Activated CD4-positive, alpha-beta memory T cell treated with anti-CD3 and anti-CD28 coated beads for 36 hours (primary cell): ENCODE data around the gene HTATSF1. TPM values are rescaled to one million over a fixed set of nuclear protein-coding genes. Genes with fewer than 3 reads are reported as not detected.

Experiments
- CTCF ChIA-PET: fragments of 350-600 bp; sonication (Branson Sonifier 250); formaldehyde crosslinking; loops from one replicate; lab custom pipeline; 2021; ENCODE audit warnings: antibody characterized with exemption, inconsistent platforms; lab: Charles Lee
- POLR2A ChIA-PET: fragments of 350-600 bp; sonication (Branson Sonifier 250); formaldehyde crosslinking; loops from one replicate; lab custom pipeline; 2021; ENCODE audit warnings: antibody characterized with exemption; lab: Charles Lee
- DNase-seq: peaks from one replicate; pipeline ENCODE4 v3.0.0-alpha.2; 2020
- H3K27ac Mint-ChIP-seq: one replicate; pipeline ENCODE4 v1.8.0; 2021; ENCODE audit warnings: mixed read lengths
- H3K27me3 Mint-ChIP-seq: one replicate; pipeline ENCODE4 v1.8.0; 2021; ENCODE audit warnings: mixed read lengths
- H3K36me3 Mint-ChIP-seq: one replicate; pipeline ENCODE4 v1.8.0; 2021; ENCODE audit warnings: mixed read lengths
- H3K4me1 Mint-ChIP-seq: one replicate; pipeline ENCODE4 v1.8.0; 2021; ENCODE audit warnings: low read depth, mixed read lengths
- H3K4me3 Mint-ChIP-seq: one replicate; pipeline ENCODE4 v1.8.0; 2021; ENCODE audit warnings: mild to moderate bottlenecking, mixed read lengths
- H3K9me3 Mint-ChIP-seq: one replicate; pipeline ENCODE4 v1.8.0; 2021; ENCODE audit warnings: mixed read lengths
- intact Hi-C: fragments of 100-400 bp; cut with micrococcal nuclease; formaldehyde crosslinking; loops from one replicate; pipeline ENCODE4 v1.15.1; 2023
- total RNA-seq, 2 experiments: library from RNA; stranded (reverse); gene quantifications; one replicate each; pipeline ENCODE4 v1.2.3, GENCODE V29; 2021

Gene HTATSF1
- total RNA-seq, 2 experiments from 2014 or later, result 49.4 to 53.4 TPM

GRCh38 chrX:136473663-136474062, 23.7 kb upstream of the HTATSF1 start:
- POLR2A ChIA-PET, result no interaction called here
- Mint-ChIP-seq H3K4me3 (no peak overlapping the region), H3K9me3 (no peaks in the 10 kb centered on the region), H3K36me3 (no peaks in the 10 kb centered on the region), H3K27ac (no peak overlapping the region), H3K27me3 (peaks cover 1% of the 10 kb centered on the region), H3K4me1 (no peaks in the 10 kb centered on the region)
- intact Hi-C loops, result no loop called here
- CTCF ChIA-PET, result no interaction called here
- no peak for DNase-seq

- POLR2A ChIA-PET, result no interaction called here
- Mint-ChIP-seq H3K4me1 (no peaks in the 10 kb centered on the region), H3K36me3 (no peaks in the 10 kb centered on the region), H3K27me3 (peaks cover 1% of the 10 kb centered on the region), H3K27ac (no peak overlapping the region), H3K9me3 (no peaks in the 10 kb centered on the region), H3K4me3 (no peak overlapping the region)
- DNase-seq, result no peak
- intact Hi-C loops, result no loop called here
- CTCF ChIA-PET, result no interaction called here
Measured at GRCh38 chrX:136475236-136475635, 22.2 kb upstream of the HTATSF1 start.

- no peaks in the 10 kb centered on the region for H3K36me3 Mint-ChIP-seq
- H3K4me1 Mint-ChIP-seq, result no peaks in the 10 kb centered on the region
- POLR2A ChIA-PET, result no interaction called here
- H3K4me3 Mint-ChIP-seq, result no peak overlapping the region
- peaks cover 1% of the 10 kb centered on the region for H3K27me3 Mint-ChIP-seq
- DNase-seq, result no peak
- intact Hi-C loops, result no loop called here
- CTCF ChIA-PET, result interaction anchor here (1.1 kb wide), 1 partner anchor 208 kb away, joined by 3 read pairs; no protein-coding TSS in a partner anchor
- no peak overlapping the region for H3K27ac Mint-ChIP-seq
- H3K9me3 Mint-ChIP-seq, result no peaks in the 10 kb centered on the region
Measured at GRCh38 chrX:136476501-136476900, 20.9 kb upstream of the HTATSF1 start.

- no peaks in the 10 kb centered on the region for H3K27me3 Mint-ChIP-seq
- H3K27ac Mint-ChIP-seq, result no peak overlapping the region
- intact Hi-C loops, result no loop called here
- H3K4me3 Mint-ChIP-seq, result no peak overlapping the region
- no peak for DNase-seq
- no peaks in the 10 kb centered on the region for H3K9me3 Mint-ChIP-seq
- POLR2A ChIA-PET, result no interaction called here
- no peaks in the 10 kb centered on the region for H3K36me3 Mint-ChIP-seq
- no peaks in the 10 kb centered on the region for H3K4me1 Mint-ChIP-seq
- CTCF ChIA-PET, result interaction anchor here (1.1 kb wide), 1 partner anchor 209 kb away, joined by 3 read pairs; no protein-coding TSS in a partner anchor
Measured at GRCh38 chrX:136477026-136477425, 20.4 kb upstream of the HTATSF1 start.

GRCh38 chrX:136480383-136480782, 17.0 kb upstream of the HTATSF1 start:
- no peaks in the 10 kb centered on the region for H3K9me3 Mint-ChIP-seq
- no peak overlapping the region for H3K4me3 Mint-ChIP-seq
- no peaks in the 10 kb centered on the region for H3K27me3 Mint-ChIP-seq
- intact Hi-C loops, result no loop called here
- ChIA-PET POLR2A (no interaction called here), CTCF (no interaction called here)
- no peaks in the 10 kb centered on the region for H3K4me1 Mint-ChIP-seq
- no peak overlapping the region for H3K27ac Mint-ChIP-seq
- H3K36me3 Mint-ChIP-seq, result no peaks in the 10 kb centered on the region
- DNase-seq, result no peak

GRCh38 chrX:136487647-136488046, 9.7 kb upstream of the HTATSF1 start, which contains the start of gene BRS3:
Gene BRS3, plus strand, starts transcription at chrX:136487947. Its CDS starts 168 bp downstream, at chrX:136488115.
- Mint-ChIP-seq H3K4me1 (no peaks in the 10 kb centered on the region), H3K9me3 (no peaks in the 10 kb centered on the region), H3K27ac (no peak within 1 kb of the TSS), H3K4me3 (no peak within 1 kb of the TSS), H3K36me3 (no peaks in the 10 kb centered on the region), H3K27me3 (peaks cover 26% of the 10 kb centered on the region)
- ChIA-PET POLR2A (no interaction called here), CTCF (no interaction called here)
- no peak for DNase-seq
- intact Hi-C loops, result no loop called here

GRCh38 chrX:136488706-136489105, 8.7 kb upstream of the HTATSF1 start:
- ChIA-PET CTCF (no interaction called here), POLR2A (no interaction called here)

GRCh38 chrX:136491832-136492231, 5.6 kb upstream of the HTATSF1 start:
- Mint-ChIP-seq H3K4me3 (no peak overlapping the region), H3K27ac (no peak overlapping the region), H3K27me3 (peaks cover 22% of the 10 kb centered on the region), H3K36me3 (no peaks in the 10 kb centered on the region), H3K9me3 (no peaks in the 10 kb centered on the region), H3K4me1 (no peaks in the 10 kb centered on the region)
- no peak for DNase-seq
- intact Hi-C loops, result loop anchor here (10.0 kb wide), 3 partner anchors 163 to 433 kb away; partner anchors contain the start of gene FHL1
- ChIA-PET CTCF (interaction anchor here (0.7 kb wide), 1 partner anchor 63 kb away, joined by 6 read pairs; no protein-coding TSS in a partner anchor), POLR2A (no interaction called here)

More at GRCh38 chrX:136488706-136489105, 8.7 kb upstream of the HTATSF1 start:
- Mint-ChIP-seq H3K27ac (no peak overlapping the region), H3K36me3 (no peaks in the 10 kb centered on the region), H3K9me3 (no peaks in the 10 kb centered on the region), H3K27me3 (peaks cover 26% of the 10 kb centered on the region), H3K4me1 (no peaks in the 10 kb centered on the region), H3K4me3 (no peak overlapping the region)
- intact Hi-C loops, result no loop called here
- DNase-seq, result no peak

- ChIA-PET POLR2A (no interaction called here), CTCF (no interaction called here)
- H3K36me3 Mint-ChIP-seq, result no peaks in the 10 kb centered on the region
- H3K27ac Mint-ChIP-seq, result no peak overlapping the region
- no peak overlapping the region for H3K4me3 Mint-ChIP-seq
- no peaks in the 10 kb centered on the region for H3K4me1 Mint-ChIP-seq
- intact Hi-C loops, result loop anchor here (10.0 kb wide), 3 partner anchors 162 to 432 kb away; partner anchors contain the start of gene FHL1
- H3K27me3 Mint-ChIP-seq, result peaks cover 22% of the 10 kb centered on the region
- H3K9me3 Mint-ChIP-seq, result no peaks in the 10 kb centered on the region
- DNase-seq, result no peak
Measured at GRCh38 chrX:136493011-136493410, 4.4 kb upstream of the HTATSF1 start.

- ChIA-PET POLR2A (no interaction called here), CTCF (no interaction called here)
- Mint-ChIP-seq H3K9me3 (no peaks in the 10 kb centered on the region), H3K4me3 (no peak overlapping the region), H3K36me3 (peaks cover 3% of the 10 kb centered on the region), H3K27ac (no peak overlapping the region), H3K4me1 (peaks cover 13% of the 10 kb centered on the region), H3K27me3 (peaks cover 8% of the 10 kb centered on the region)
- DNase-seq, result no peak
- intact Hi-C loops, result loop anchor here (10.0 kb wide), 3 partner anchors 160 to 430 kb away; partner anchors contain the start of gene FHL1
Measured at GRCh38 chrX:136495043-136495442, 2.3 kb upstream of the HTATSF1 start.

GRCh38 chrX:136496186-136496763, 1.1 kb upstream of the HTATSF1 start:
- H3K36me3 Mint-ChIP-seq, result peaks cover 7% of the 10 kb centered on the region

GRCh38 chrX:136496764-136497555, 432 bp upstream of the HTATSF1 start:
- intact Hi-C loops, result loop anchor here (1.0 to 10.0 kb wide), 9 partner anchors 80 to 976 kb away; partner anchors contain the start of genes FHL1, INTS6L, MAP7D3 and MMGT1
- Mint-ChIP-seq H3K27me3 (peaks cover 2% of the 10 kb centered on the region), H3K36me3 (peaks cover 7% of the 10 kb centered on the region), H3K4me3 (peak overlapping the region; percentile 93), H3K9me3 (no peaks in the 10 kb centered on the region), H3K4me1 (peaks cover 17% of the 10 kb centered on the region), H3K27ac (peak overlapping the region; percentile 96)
- ChIA-PET CTCF (interaction anchor here (0.6 to 2.7 kb wide), 5 partner anchors 81 to 200 kb away, joined by 3 to 15 read pairs (median 3); no protein-coding TSS in a partner anchor), POLR2A (interaction anchor here (1.0 to 1.4 kb wide), 6 partner anchors 11 to 556 kb away, joined by 3 to 5 read pairs (median 4); partner anchors contain the start of gene RBMX)
- peak; percentile 92 for DNase-seq

More at GRCh38 chrX:136496186-136496763, 1.1 kb upstream of the HTATSF1 start:
- Mint-ChIP-seq H3K27ac (peak overlapping the region; percentile 96), H3K4me1 (peaks cover 17% of the 10 kb centered on the region), H3K27me3 (peaks cover 4% of the 10 kb centered on the region), H3K9me3 (no peaks in the 10 kb centered on the region), H3K4me3 (peak overlapping the region; percentile 85)
- POLR2A ChIA-PET, result interaction anchor here (1.0 to 1.4 kb wide), 4 partner anchors 12 to 556 kb away, joined by 3 to 4 read pairs (median 3); no protein-coding TSS in a partner anchor
- CTCF ChIA-PET, result interaction anchor here (1.6 to 2.7 kb wide), 2 partner anchors 81 to 198 kb away, joined by 5 to 15 read pairs; no protein-coding TSS in a partner anchor
- intact Hi-C loops, result loop anchor here (1.0 to 10.0 kb wide), 9 partner anchors 81 to 975 kb away; partner anchors contain the start of genes FHL1, INTS6L, MAP7D3 and MMGT1
- DNase-seq, result no peak
